HepG2 (cell line): ENCODE results near the gene PKD1L1. TPM values are rescaled to one million over a fixed set of nuclear protein-coding genes. Genes with fewer than 3 reads are reported as not detected.

Experiments used
- BCL3 ChIP-seq: sonication (generic); formaldehyde crosslinking; IDR thresholded peaks from 2 replicates; pipeline ENCODE4 v1.5.1; 2020; ENCODE audit warnings: mild to moderate bottlenecking, missing genetic modification reagents, moderate library complexity
- CBX1 ChIP-seq: IDR thresholded peaks from one replicate; pipeline ENCODE4 v1.6.1; 2016; ENCODE audit warnings: antibody characterized with exemption, low read depth
- CHCHD3 ChIP-seq: sonication (generic); formaldehyde crosslinking; IDR thresholded peaks from 2 replicates; pipeline ENCODE4 v1.8.0; 2022; ENCODE audit warnings: mild to moderate bottlenecking, missing genetic modification reagents, moderate library complexity
- ERF ChIP-seq: IDR thresholded peaks from 2 replicates; pipeline ENCODE4 v1.6.1; 2018; ENCODE audit warnings: missing biosample characterization, missing genetic modification reagents
- FOXO1 ChIP-seq: sonication (generic); formaldehyde crosslinking; IDR thresholded peaks from 2 replicates; pipeline ENCODE4 v1.4.0; 2020; ENCODE audit warnings: missing genetic modification reagents
- FOXP1 ChIP-seq, 2 experiments: fragments of 450-650 bp in 1 of 2; IDR thresholded peaks; 2 replicates each; pipeline ENCODE4 v1.6.1; 2017 to 2018; ENCODE audit warnings: antibody characterized with exemption in 1 of 2
- GTF3A ChIP-seq: sonication (generic); formaldehyde crosslinking; conservative IDR thresholded peaks from 2 replicates; pipeline ENCODE4 v1.4.0; 2020; ENCODE audit warnings: mild to moderate bottlenecking, missing genetic modification reagents
- JARID2 ChIP-seq: sonication (generic); formaldehyde crosslinking; IDR thresholded peaks from 2 replicates; pipeline ENCODE4 v1.8.1; 2023; ENCODE audit warnings: missing genetic modification reagents, inconsistent platforms; ENCODE audit not compliant: insufficient replicate concordance
- KDM5B ChIP-seq: sonication (generic); formaldehyde crosslinking; IDR thresholded peaks from 2 replicates; pipeline ENCODE4 v1.4.0; 2020; ENCODE audit warnings: missing genetic modification reagents, mild to moderate bottlenecking, borderline replicate concordance
- KLF11 ChIP-seq: IDR thresholded peaks from 2 replicates; pipeline ENCODE4 v1.6.1; 2016; ENCODE audit warnings: missing compliant biosample characterization
- MAF1 ChIP-seq: sonication (generic); formaldehyde crosslinking; IDR thresholded peaks from 2 replicates; pipeline ENCODE4 v1.5.0; 2020; ENCODE audit warnings: missing genetic modification reagents, borderline replicate concordance
- MYPOP ChIP-seq: sonication (generic); formaldehyde crosslinking; IDR thresholded peaks from 2 replicates; pipeline ENCODE4 v1.8.1; 2023; ENCODE audit warnings: mild to moderate bottlenecking, moderate library complexity, missing genetic modification reagents
- TRAFD1 ChIP-seq: sonication (generic); formaldehyde crosslinking; IDR thresholded peaks from 2 replicates; pipeline ENCODE4 v1.5.1; 2020; ENCODE audit warnings: missing genetic modification reagents, mild to moderate bottlenecking, borderline replicate concordance
- ZNF260 ChIP-seq: sonication (generic); formaldehyde crosslinking; IDR thresholded peaks from 2 replicates; pipeline ENCODE4 v1.4.0; 2020; ENCODE audit warnings: missing genetic modification reagents, low read depth, mild to moderate bottlenecking, borderline replicate concordance
- ZNF512B ChIP-seq: sonication (generic); formaldehyde crosslinking; IDR thresholded peaks from 2 replicates; pipeline ENCODE4 v1.5.1; 2020; ENCODE audit warnings: missing genetic modification reagents, mild to moderate bottlenecking, borderline replicate concordance
- ZNF615 ChIP-seq: sonication (generic); formaldehyde crosslinking; IDR thresholded peaks from 2 replicates; pipeline ENCODE4 v1.5.0; 2020; ENCODE audit warnings: mild to moderate bottlenecking, missing genetic modification reagents, borderline replicate concordance
- ZNF749 ChIP-seq: sonication (generic); formaldehyde crosslinking; IDR thresholded peaks from 2 replicates; pipeline ENCODE4 v1.8.0; 2022; ENCODE audit warnings: mild to moderate bottlenecking, missing genetic modification reagents, moderate library complexity, borderline replicate concordance
- ZNF800 ChIP-seq: sonication (generic); formaldehyde crosslinking; IDR thresholded peaks from 2 replicates; pipeline ENCODE4 v1.4.0; 2020; ENCODE audit warnings: missing genetic modification reagents
- ZNF878 ChIP-seq: sonication (generic); formaldehyde crosslinking; IDR thresholded peaks from 2 replicates; pipeline ENCODE4 v1.8.1; 2023; ENCODE audit warnings: mild to moderate bottlenecking, missing genetic modification reagents, moderate library complexity
- ZNF879 ChIP-seq: sonication (generic); formaldehyde crosslinking; IDR thresholded peaks from 2 replicates; pipeline ENCODE4 v1.8.1; 2023; ENCODE audit warnings: missing genetic modification reagents
- ZSCAN12 ChIP-seq: sonication (generic); formaldehyde crosslinking; IDR thresholded peaks from 2 replicates; pipeline ENCODE4 v1.9.0; 2021; ENCODE audit warnings: mild to moderate bottlenecking, missing genetic modification reagents
- polyA plus RNA-seq, 8 experiments: library from polyadenylated mRNA; depleted of rRNA in 3 of 8; stranded (reverse) in 7 of 8; unstranded in 1 of 8; fragments of >200 nt; fragmentation: Illumina TruSeq in 4 of 8; extraction: Trizol in 4 of 8; gene quantifications; 2 replicates each; pipeline versions ENCODE4 v1.2.1 to v1.2.3, GENCODE V29; 2011 to 2016; ENCODE audit warnings: low read depth in 4 of 8, missing spikeins in 1 of 8, mixed read lengths in 1 of 8; ENCODE audit not compliant: insufficient read depth in 1 of 8
- total RNA-seq, 5 experiments: library from RNA; depleted of rRNA; stranded (reverse); fragments of >200 nt; fragmentation: Illumina TruSeq; extraction: Trizol; gene quantifications; 2 replicates each; pipeline ENCODE4 v1.2.3, GENCODE V29; 2016; ENCODE audit warnings: low read depth in 1 of 5

The PKD1L1 gene
- total and polyA plus RNA-seq, 2 of the 13 experiments (the other 11 are each of a cell fraction or from before 2014, with no cell fraction given): 0.01 TPM; not detected in 1

GRCh38 chr7:47786557-47787248, 161.6 kb downstream of the PKD1L1 start (continued):
- TF ChIP-seq ZNF260 (CRISPR knock-in tag): no peak
- peak; percentile 50 for TF ChIP-seq CBX1
- TF ChIP-seq TRAFD1: no peak
- 0 out of 2 replicates have a peak, but pooled peaks have one; percentile 67 for TF ChIP-seq ZNF879 (CRISPR knock-in tag)
- peak; percentile 78 for TF ChIP-seq ZNF878
- TF ChIP-seq ZSCAN12 (CRISPR knock-in tag): 0 out of 2 replicates have a peak, but pooled peaks have one; percentile 48
- TF ChIP-seq ERF: no peak
- TF ChIP-seq BCL3 (CRISPR knock-in tag): no peak
- TF ChIP-seq FOXP1 (IDR thresholded peaks at IDR 0.05): no peak
- TF ChIP-seq FOXP1 (CRISPR knock-in tag; IDR thresholded peaks at IDR 0.05): peak; percentile 15; the same call in 1 of the 2 replicates
- TF ChIP-seq ZNF800 (CRISPR knock-in tag): no peak
- TF ChIP-seq ZNF615 (CRISPR knock-in tag): no peak
- no peak for TF ChIP-seq ZNF749 (CRISPR knock-in tag)
- TF ChIP-seq CHCHD3: no peak
- TF ChIP-seq ZNF512B: no peak
- TF ChIP-seq KDM5B (CRISPR knock-in tag): no peak
- 0 out of 2 replicates have a peak, but pooled peaks have one; percentile 40 for TF ChIP-seq MYPOP (CRISPR knock-in tag)
- TF ChIP-seq KLF11 (CRISPR knock-in tag): no peak
- no peak for TF ChIP-seq MAF1 (CRISPR knock-in tag)
- TF ChIP-seq GTF3A (CRISPR knock-in tag): no peak
- TF ChIP-seq JARID2 (CRISPR knock-in tag): no peak
- TF ChIP-seq FOXO1 (CRISPR knock-in tag): peak; percentile 51; the same call in 1 of the 2 replicates
